Endothelial cell (in vitro differentiated cells): Measurements from ENCODE around the gene SYT2. TPM values are rescaled to one million over a fixed set of nuclear protein-coding genes. Genes with fewer than 3 reads are reported as not detected.

Source experiments
- DNase-seq: peaks from one replicate; pipeline ENCODE4 v3.0.0; 2021; ENCODE audit warnings: low spot score
- H3K27ac Mint-ChIP-seq: one replicate; pipeline ENCODE4 v1.8.0; 2021; ENCODE audit warnings: mixed read lengths, inconsistent platforms; ENCODE audit not compliant: unreplicated experiment
- H3K27me3 Mint-ChIP-seq: one replicate; pipeline ENCODE4 v1.8.0; 2021; ENCODE audit warnings: mild to moderate bottlenecking, moderate library complexity, mixed read lengths, inconsistent platforms; ENCODE audit not compliant: unreplicated experiment
- H3K36me3 Mint-ChIP-seq: one replicate; pipeline ENCODE4 v1.8.0; 2021; ENCODE audit warnings: mild to moderate bottlenecking, low read depth, mixed read lengths, inconsistent platforms; ENCODE audit not compliant: unreplicated experiment
- H3K4me1 Mint-ChIP-seq: one replicate; pipeline ENCODE4 v1.8.0; 2021; ENCODE audit warnings: mild to moderate bottlenecking, mixed read lengths, inconsistent platforms; ENCODE audit not compliant: unreplicated experiment
- H3K4me3 Mint-ChIP-seq: one replicate; pipeline ENCODE4 v1.8.0; 2021; ENCODE audit warnings: mild to moderate bottlenecking, mixed read lengths, inconsistent platforms; ENCODE audit not compliant: unreplicated experiment
- H3K9me3 Mint-ChIP-seq: one replicate; pipeline ENCODE4 v1.8.0; 2021; ENCODE audit warnings: mixed read lengths, inconsistent platforms; ENCODE audit not compliant: unreplicated experiment
- long read RNA-seq: library from polyadenylated mRNA; unstranded; transcript quantifications from one replicate; pipeline ENCODE4 v2.0.0, GENCODE V29; 2020; ENCODE audit not compliant: unreplicated experiment
- total RNA-seq: library from RNA; stranded (reverse); fragmentation: NEBNext Ultra II Directional; extraction: Animal tissue kit (Norgen Biotek cat#: 25700); gene quantifications from one replicate; pipeline ENCODE4 v1.2.1, GENCODE V29; 2021; ENCODE audit not compliant: unreplicated experiment
- TF ChIP-seq, protein P1 (sequence below): fragments of 200-600 bp; sonication (generic); IDR thresholded peaks from one replicate; pipeline ENCODE4 v1.5.0; 2021; ENCODE audit warnings: antibody characterized with exemption; ENCODE audit not compliant: unreplicated experiment

The SYT2 gene
- 0.33 TPM for total RNA-seq
- long read RNA-seq = 0 reads

DNA sequence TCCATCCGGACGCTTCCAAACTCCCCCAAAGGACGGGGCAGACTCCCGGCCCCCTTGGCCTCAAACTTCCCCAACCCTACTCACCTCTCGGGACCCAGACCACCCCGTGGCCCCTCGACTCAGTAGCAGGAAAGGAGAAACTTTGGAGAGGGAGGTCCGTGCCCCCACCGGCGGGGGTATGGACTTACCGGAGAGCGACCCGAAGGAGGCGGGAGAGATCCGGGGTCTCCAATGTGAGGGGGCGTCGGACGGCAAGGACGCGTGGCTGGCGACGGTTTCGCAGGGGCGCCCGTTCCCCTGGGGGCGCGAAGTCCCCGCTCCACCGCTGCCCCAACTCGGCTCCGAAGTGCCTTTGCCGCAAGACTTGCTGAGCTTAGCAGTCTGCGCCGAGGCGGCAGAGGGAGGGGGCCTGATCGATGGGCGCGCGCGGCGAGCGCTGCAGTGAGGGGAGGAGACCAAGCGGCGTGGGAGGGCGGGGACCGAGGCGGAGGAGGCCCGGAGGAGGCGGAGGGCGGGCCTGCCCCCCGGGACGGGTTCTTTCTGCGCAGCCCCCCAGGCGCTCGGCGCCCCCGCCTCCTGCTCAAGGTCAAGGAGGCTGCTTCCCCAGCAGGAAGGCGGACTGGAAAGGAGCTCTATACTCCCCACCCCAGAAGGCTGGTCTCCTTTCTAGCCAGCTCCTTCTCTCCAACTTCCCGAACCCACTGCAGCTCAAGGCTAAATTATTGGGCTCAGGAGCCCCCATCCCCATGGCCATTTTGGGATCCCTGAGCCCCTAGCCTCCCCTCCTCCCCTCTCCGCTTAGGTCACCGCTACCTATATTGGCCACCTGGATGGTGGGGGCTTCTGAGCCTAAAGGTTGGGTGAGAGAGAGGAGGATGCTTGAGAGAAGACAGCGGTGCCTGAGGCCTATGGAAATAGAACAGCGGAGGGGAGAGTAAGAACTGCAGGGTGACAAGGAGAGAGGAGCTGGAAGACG, at the start of gene SYT2:
TSS of gene SYT2 (minus strand) at position 385 of the 976 bp plus-strand sequence. CDS start 104,682 bp downstream, outside the sequence.
- Mint-ChIP-seq H3K27me3 (peaks cover 7% of the 10 kb centered on the region), H3K4me1 (peaks cover 25% of the 10 kb centered on the region), H3K27ac (no peak within 1 kb of the TSS), H3K9me3 (no peaks in the 10 kb centered on the region), H3K36me3 (no peaks in the 10 kb centered on the region), H3K4me3 (peak within 1 kb of the TSS; percentile 65)
- DNase-seq = peak; percentile 57
- TF ChIP-seq, protein P1, sequence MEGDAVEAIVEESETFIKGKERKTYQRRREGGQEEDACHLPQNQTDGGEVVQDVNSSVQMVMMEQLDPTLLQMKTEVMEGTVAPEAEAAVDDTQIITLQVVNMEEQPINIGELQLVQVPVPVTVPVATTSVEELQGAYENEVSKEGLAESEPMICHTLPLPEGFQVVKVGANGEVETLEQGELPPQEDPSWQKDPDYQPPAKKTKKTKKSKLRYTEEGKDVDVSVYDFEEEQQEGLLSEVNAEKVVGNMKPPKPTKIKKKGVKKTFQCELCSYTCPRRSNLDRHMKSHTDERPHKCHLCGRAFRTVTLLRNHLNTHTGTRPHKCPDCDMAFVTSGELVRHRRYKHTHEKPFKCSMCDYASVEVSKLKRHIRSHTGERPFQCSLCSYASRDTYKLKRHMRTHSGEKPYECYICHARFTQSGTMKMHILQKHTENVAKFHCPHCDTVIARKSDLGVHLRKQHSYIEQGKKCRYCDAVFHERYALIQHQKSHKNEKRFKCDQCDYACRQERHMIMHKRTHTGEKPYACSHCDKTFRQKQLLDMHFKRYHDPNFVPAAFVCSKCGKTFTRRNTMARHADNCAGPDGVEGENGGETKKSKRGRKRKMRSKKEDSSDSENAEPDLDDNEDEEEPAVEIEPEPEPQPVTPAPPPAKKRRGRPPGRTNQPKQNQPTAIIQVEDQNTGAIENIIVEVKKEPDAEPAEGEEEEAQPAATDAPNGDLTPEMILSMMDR = no peak

DNA sequence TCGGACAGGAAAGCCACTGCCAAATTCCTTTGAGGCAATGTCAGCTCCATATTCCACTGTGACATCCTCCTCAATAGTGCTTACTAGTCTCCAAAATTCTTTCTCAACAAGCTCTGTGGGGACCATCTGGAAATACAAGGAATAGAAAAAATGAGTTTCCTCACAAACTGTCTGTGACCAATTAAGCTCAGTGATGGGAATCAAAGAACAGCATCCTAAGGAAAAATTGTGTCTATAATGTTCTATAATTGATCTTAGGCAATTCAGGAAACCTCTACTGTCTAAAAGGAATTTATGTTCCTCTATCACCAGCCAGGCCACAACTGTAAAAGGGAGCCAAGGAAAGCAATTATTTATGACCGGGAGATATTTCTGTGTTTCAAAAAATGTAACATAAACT, 46.1 kb upstream of the SYT2 start:
- TF ChIP-seq, protein P1 = no peak
- peaks cover 3% of the 10 kb centered on the region for H3K27me3 Mint-ChIP-seq
- H3K4me3 Mint-ChIP-seq = no peak overlapping the region
- H3K36me3 Mint-ChIP-seq = peaks cover 44% of the 10 kb centered on the region
- DNase-seq = no peak
- H3K4me1 Mint-ChIP-seq = no peaks in the 10 kb centered on the region
- no peaks in the 10 kb centered on the region for H3K9me3 Mint-ChIP-seq
- no peak overlapping the region for H3K27ac Mint-ChIP-seq

DNA sequence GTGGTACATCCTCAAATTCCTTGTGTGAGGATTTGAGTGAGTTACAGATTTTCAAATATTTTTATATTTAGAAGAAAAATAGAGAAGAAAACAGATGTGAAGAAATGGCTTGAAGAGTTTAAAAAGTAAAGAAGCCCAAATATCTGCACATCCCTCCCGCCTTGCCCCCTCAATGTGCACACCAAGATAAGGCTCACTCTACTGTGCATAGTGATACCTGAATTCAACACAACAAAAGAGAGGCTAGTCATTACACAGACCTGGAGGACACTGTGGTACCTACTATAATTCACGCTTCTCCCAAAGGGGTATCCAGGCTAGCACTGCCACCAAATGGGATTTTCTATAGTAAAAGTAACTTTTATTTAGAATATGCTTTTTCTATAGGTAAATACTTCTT, 44.0 kb upstream of the SYT2 start:
- H3K4me3 Mint-ChIP-seq = peak overlapping the region; percentile 56
- DNase-seq = no peak
- H3K27ac Mint-ChIP-seq = no peak overlapping the region
- H3K4me1 Mint-ChIP-seq = no peaks in the 10 kb centered on the region
- peaks cover 3% of the 10 kb centered on the region for H3K27me3 Mint-ChIP-seq
- no peaks in the 10 kb centered on the region for H3K9me3 Mint-ChIP-seq
- TF ChIP-seq, protein P1 = no peak
- peaks cover 49% of the 10 kb centered on the region for H3K36me3 Mint-ChIP-seq

GRCh38 chr1:202752774-202753173, 42.5 kb upstream of the SYT2 start:
- Mint-ChIP-seq H3K4me1 (no peaks in the 10 kb centered on the region), H3K9me3 (no peaks in the 10 kb centered on the region), H3K4me3 (no peak overlapping the region), H3K36me3 (peaks cover 61% of the 10 kb centered on the region), H3K27me3 (peaks cover 4% of the 10 kb centered on the region), H3K27ac (no peak overlapping the region)
- no peak for DNase-seq
- TF ChIP-seq, protein P1 = no peak

- Mint-ChIP-seq H3K9me3 (no peaks in the 10 kb centered on the region), H3K36me3 (peaks cover 58% of the 10 kb centered on the region), H3K27ac (peak overlapping the region; percentile 86), H3K4me1 (no peaks in the 10 kb centered on the region), H3K4me3 (no peak overlapping the region), H3K27me3 (peaks cover 4% of the 10 kb centered on the region)
- DNase-seq = no peak
- TF ChIP-seq, protein P1 = no peak
These were observed 40.5 kb upstream of the SYT2 start for GRCh38 chr1:202750761-202751160.
